HCT116 (cell line): Measurements from ENCODE around the gene GTPBP2. TPM values are rescaled to one million over a fixed set of nuclear protein-coding genes. Genes with fewer than 3 reads are reported as not detected.

Experiments
- ATAC-seq: fragments of 200-7000 bp; cut with Tn5 transposase; 2 replicates; pipeline ENCODE4 v1.9.1; 2020; ENCODE audit warnings: mild to moderate bottlenecking, moderate library complexity
- BruUV-seq: library from RNA; stranded (reverse); fragments of 400-500 nt; replicated peaks from 2 replicates; lab custom pipeline; 2021; lab: Mats Ljungman, UMichigan
- CTCF ChIA-PET: fragments of 300-600 bp; sonication (Branson Sonifier 250); formaldehyde crosslinking; loops from one replicate; lab custom pipeline; 2021; ENCODE audit warnings: antibody characterized with exemption; lab: Charles Lee
- POLR2A ChIA-PET: fragments of 300-600, 350-600 bp; sonication (Branson Sonifier 250); formaldehyde crosslinking; loops from one replicate; lab custom pipeline; 2021; ENCODE audit warnings: antibody characterized with exemption; lab: Charles Lee
- RAD21 ChIA-PET, 2 experiments: fragments of 300-600 bp; sonication (Branson Sonifier 250); formaldehyde crosslinking; loops; one replicate each; lab custom pipeline; 2023; ENCODE audit warnings: low total read pairs in 2 of 2; ENCODE audit not compliant: uncharacterized antibody in 2 of 2, unreplicated experiment in 2 of 2, low non-redundant PET in 1 of 2; lab: Charles Lee
- DNase-seq: peaks from one replicate; pipeline ENCODE4 v3.0.0-alpha.2; 2010; ENCODE audit warnings: low read depth, low spot score
- H2AFZ ChIP-seq: fragments of 200-600 bp; shearing (Covaris generic), sonication (generic); 2 replicates; pipeline ENCODE4 v1.6.1; 2017; ENCODE audit warnings: low read depth, mixed run types, mixed read lengths, antibody characterized with exemption, low read length; ENCODE audit not compliant: poor library complexity, severe bottlenecking
- H3K27ac ChIP-seq: 2 replicates; pipeline ENCODE4 v1.5.1; 2012; ENCODE audit warnings: low read depth, low read length
- H3K27me3 ChIP-seq: fragments of 200-600 bp; sonication (generic); 2 replicates; pipeline ENCODE4 v1.6.1; 2016; ENCODE audit warnings: mixed run types, low read length, mixed read lengths; ENCODE audit not compliant: insufficient read depth
- H3K36me3 ChIP-seq, 2 experiments: fragments of 200-500 bp in 1 of 2; fragments of 200-600 bp in 1 of 2; sonication (Bioruptor generic) in 1 of 2; sonication (generic) in 1 of 2; 2 replicates each; pipeline versions ENCODE4 v1.5.1 to v1.6.1; 2014 to 2016; ENCODE audit warnings: low read length in 2 of 2, inconsistent platforms in 1 of 2, mixed read lengths in 1 of 2, mixed run types in 1 of 2; ENCODE audit not compliant: insufficient read depth in 2 of 2, control insufficient read depth in 1 of 2
- H3K4me1 ChIP-seq, 2 experiments: fragments of 200-600 bp in 1 of 2; sonication (generic) in 1 of 2; 2 replicates each; pipeline versions ENCODE4 v1.5.1 to v1.6.1; 2012 to 2017; ENCODE audit warnings: low read length in 2 of 2, inconsistent platforms in 1 of 2, mild to moderate bottlenecking in 1 of 2, mixed read lengths in 1 of 2, mixed run types in 1 of 2, moderate library complexity in 1 of 2; ENCODE audit not compliant: insufficient read depth in 2 of 2, control insufficient read depth in 1 of 2
- H3K4me2 ChIP-seq: fragments of 200-600 bp; sonication (generic); 2 replicates; pipeline ENCODE4 v1.6.1; 2017; ENCODE audit warnings: mixed run types, low read length, mixed read lengths
- H3K4me3 ChIP-seq, 2 experiments: fragments of 200-600 bp in 1 of 2; sonication (generic) in 1 of 2; replicated peaks in 1 of 2; 2 replicates each; pipeline ENCODE4 v1.5.1; 2011 to 2016; ENCODE audit warnings: low read length in 2 of 2, control low read depth in 1 of 2, low read depth in 1 of 2, mild to moderate bottlenecking in 1 of 2, mixed read lengths in 1 of 2, mixed run types in 1 of 2
- H3K79me2 ChIP-seq: fragments of 200-600 bp; sonication (generic); 2 replicates; pipeline ENCODE4 v1.6.1; 2017; ENCODE audit warnings: mild to moderate bottlenecking, mixed run types, low read length, moderate library complexity, mixed read lengths; ENCODE audit not compliant: insufficient read depth
- H3K9ac ChIP-seq: fragments of 200-600 bp; sonication (generic); 2 replicates; pipeline ENCODE4 v1.6.1; 2016; ENCODE audit warnings: low read length, mixed read lengths
- H3K9me2 ChIP-seq: fragments of 200-600 bp; sonication (generic), shearing (Covaris generic); 2 replicates; pipeline ENCODE4 v1.6.1; 2017; ENCODE audit warnings: mixed run types, mild to moderate bottlenecking, moderate library complexity; ENCODE audit not compliant: insufficient read depth
- H3K9me3 ChIP-seq, 2 experiments: fragments of 200-500 bp in 1 of 2; fragments of 200-600 bp in 1 of 2; sonication (Bioruptor generic) in 1 of 2; sonication (generic) in 1 of 2; 2 replicates each; pipeline ENCODE4 v1.6.1; 2014 to 2017; ENCODE audit warnings: low read length in 2 of 2, mixed read lengths in 2 of 2, inconsistent platforms in 1 of 2, low read depth in 1 of 2, mild to moderate bottlenecking in 1 of 2, mixed run types in 1 of 2, moderate library complexity in 1 of 2; ENCODE audit not compliant: control insufficient read depth in 1 of 2, insufficient read depth in 1 of 2
- H4K20me1 ChIP-seq: fragments of 200-600 bp; sonication (generic), shearing (Covaris generic); 2 replicates; pipeline ENCODE4 v1.6.1; 2017; ENCODE audit warnings: mixed run types, mild to moderate bottlenecking, moderate library complexity; ENCODE audit not compliant: insufficient read depth
- EGR1 ChIP-seq: IDR thresholded peaks from 2 replicates; pipeline ENCODE4 v1.6.1; 2012; ENCODE audit warnings: low read depth
- ELF1 ChIP-seq: IDR thresholded peaks from 2 replicates; pipeline ENCODE4 v1.6.1; 2012; ENCODE audit warnings: low read depth, borderline replicate concordance
- EZH2 ChIP-seq: fragments of 200-600 bp; sonication (generic); IDR thresholded peaks from 2 replicates; pipeline ENCODE4 v1.6.1; 2017; ENCODE audit warnings: antibody characterized with exemption, mixed run types
- POLR2A ChIP-seq: IDR thresholded peaks from 2 replicates; pipeline ENCODE4 v1.7.0; 2011; ENCODE audit warnings: borderline replicate concordance; ENCODE audit not compliant: insufficient read depth, insufficient read length; ENCODE audit errors: extremely low read depth
- RAD21 ChIP-seq: IDR thresholded peaks from 2 replicates; pipeline ENCODE4 v1.6.1; 2012; ENCODE audit warnings: low read depth, mild to moderate bottlenecking
- SRF ChIP-seq: IDR thresholded peaks from 2 replicates; pipeline ENCODE4 v1.6.1; 2012; ENCODE audit warnings: low read depth
- TCF7L2 ChIP-seq: IDR thresholded peaks from 2 replicates; pipeline ENCODE4 v1.7.0; 2011; ENCODE audit warnings: borderline replicate concordance, inconsistent platforms; ENCODE audit not compliant: insufficient read depth, insufficient read length; ENCODE audit errors: extremely low read depth
- intact Hi-C: fragments of 100-400 bp; cut with micrococcal nuclease; formaldehyde crosslinking; loops from 2 replicates; pipeline ENCODE4 v1.10.0; 2022
- total RNA-seq: library from RNA; stranded (reverse); gene quantifications from one replicate; pipeline ENCODE4 v1.2.1, GENCODE V29; 2021; ENCODE audit not compliant: unreplicated experiment
- TF ChIP-seq, protein P1 (sequence below), 3 experiments: fragments of 200-600 bp in 1 of 3; sonication (generic) in 1 of 3; IDR thresholded peaks in 2 of 3; conservative IDR thresholded peaks in 1 of 3; 2 replicates each; pipeline ENCODE4 v1.5.1; 2012 to 2017; ENCODE audit warnings: low read depth in 2 of 3, low read length in 2 of 3, antibody characterized with exemption in 1 of 3, borderline replicate concordance in 1 of 3, control low read depth in 1 of 3, mild to moderate bottlenecking in 1 of 3, mixed read lengths in 1 of 3, mixed run types in 1 of 3, moderate library complexity in 1 of 3; ENCODE audit not compliant: insufficient read depth in 1 of 3
- TF ChIP-seq, protein P2 (sequence below): IDR thresholded peaks from 2 replicates; pipeline ENCODE4 v1.6.1; 2012; ENCODE audit warnings: low read depth

Gene GTPBP2
- total RNA-seq, 1 experiment from 2014 or later = 98.0 TPM

DNA sequence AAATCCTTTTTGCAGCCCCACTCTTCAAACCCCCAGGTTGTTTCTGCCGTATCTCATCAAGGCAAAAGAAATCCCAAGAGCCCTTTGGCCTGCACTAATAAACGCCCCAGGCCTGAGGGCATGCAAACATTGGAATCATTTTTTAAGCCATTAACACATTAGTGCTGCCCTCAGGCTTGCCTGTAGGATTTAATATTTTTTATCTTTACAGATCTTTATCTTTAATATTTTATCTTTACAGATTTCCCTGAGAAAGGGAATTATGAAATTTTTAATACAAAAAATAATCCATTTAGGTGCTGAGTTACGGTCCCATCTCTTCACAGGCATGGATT, 14.7 kb downstream of the GTPBP2 start:
- no peak overlapping the region for H3K4me2 ChIP-seq
- no peak overlapping the region for H2AFZ ChIP-seq
- peaks cover 15 to 23% of the 10 kb centered on the region in 2 experiments; a peak in 3 of 4 replicates for H3K36me3 ChIP-seq
- CTCF ChIA-PET = no interaction called here
- intact Hi-C loops = no loop called here
- no peak overlapping the region for H3K4me3 ChIP-seq
- no peak for DNase-seq
- H3K27me3 ChIP-seq = no peaks in the 10 kb centered on the region
- ATAC-seq = no peak
- POLR2A ChIA-PET = interaction anchor here (2.5 kb wide), 1 partner anchor 13 kb away, joined by 7 read pairs; no protein-coding TSS in a partner anchor
- H3K4me1 ChIP-seq = no peaks in the 10 kb centered on the region
- H3K9me3 ChIP-seq = no peaks in the 10 kb centered on the region
- no peaks in the 10 kb centered on the region for H3K79me2 ChIP-seq
- RAD21 ChIA-PET = no interaction called here
- TF ChIP-seq RAD21 (no peak), EZH2 (no peak), EGR1 (no peak)
- BruUV-seq = no TSS peak
- H3K9ac ChIP-seq = no peak overlapping the region
- H3K27ac ChIP-seq = no peak overlapping the region
- no peaks in the 10 kb centered on the region for H4K20me1 ChIP-seq
- H3K9me2 ChIP-seq = no peaks in the 10 kb centered on the region

DNA sequence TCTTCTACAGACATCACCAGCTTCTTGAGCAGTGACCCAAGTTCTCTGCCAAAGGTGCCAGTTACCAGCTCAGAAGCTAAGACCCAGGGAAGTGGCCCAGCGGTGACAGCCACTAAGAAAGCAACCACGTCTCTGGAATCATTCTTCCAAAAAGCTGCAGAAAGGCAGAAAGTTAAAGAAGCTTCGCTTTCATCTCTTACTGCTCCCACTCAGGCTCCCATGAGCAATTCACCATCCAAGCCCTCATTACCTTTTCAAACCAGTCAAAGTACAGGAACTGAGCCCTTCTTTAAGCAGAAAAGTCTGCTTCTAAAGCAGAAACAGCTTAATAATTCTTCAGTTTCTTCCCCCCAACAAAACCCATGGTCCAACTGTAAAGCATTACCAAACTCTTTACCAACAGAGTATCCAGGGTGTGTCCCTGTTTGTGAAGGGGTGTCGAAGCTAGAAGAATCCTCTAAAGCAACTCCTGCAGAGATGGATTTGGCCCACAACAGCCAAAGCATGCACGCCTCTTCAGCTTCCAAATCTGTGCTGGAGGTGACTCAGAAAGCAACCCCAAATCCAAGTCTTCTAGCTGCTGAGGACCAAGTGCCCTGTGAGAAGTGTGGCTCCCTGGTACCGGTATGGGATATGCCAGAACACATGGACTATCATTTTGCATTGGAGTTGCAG, 15.2 kb downstream of the GTPBP2 start:
- H3K9me3 ChIP-seq = no peaks in the 10 kb centered on the region
- H3K4me1 ChIP-seq = no peaks in the 10 kb centered on the region
- TF ChIP-seq, protein P1, sequence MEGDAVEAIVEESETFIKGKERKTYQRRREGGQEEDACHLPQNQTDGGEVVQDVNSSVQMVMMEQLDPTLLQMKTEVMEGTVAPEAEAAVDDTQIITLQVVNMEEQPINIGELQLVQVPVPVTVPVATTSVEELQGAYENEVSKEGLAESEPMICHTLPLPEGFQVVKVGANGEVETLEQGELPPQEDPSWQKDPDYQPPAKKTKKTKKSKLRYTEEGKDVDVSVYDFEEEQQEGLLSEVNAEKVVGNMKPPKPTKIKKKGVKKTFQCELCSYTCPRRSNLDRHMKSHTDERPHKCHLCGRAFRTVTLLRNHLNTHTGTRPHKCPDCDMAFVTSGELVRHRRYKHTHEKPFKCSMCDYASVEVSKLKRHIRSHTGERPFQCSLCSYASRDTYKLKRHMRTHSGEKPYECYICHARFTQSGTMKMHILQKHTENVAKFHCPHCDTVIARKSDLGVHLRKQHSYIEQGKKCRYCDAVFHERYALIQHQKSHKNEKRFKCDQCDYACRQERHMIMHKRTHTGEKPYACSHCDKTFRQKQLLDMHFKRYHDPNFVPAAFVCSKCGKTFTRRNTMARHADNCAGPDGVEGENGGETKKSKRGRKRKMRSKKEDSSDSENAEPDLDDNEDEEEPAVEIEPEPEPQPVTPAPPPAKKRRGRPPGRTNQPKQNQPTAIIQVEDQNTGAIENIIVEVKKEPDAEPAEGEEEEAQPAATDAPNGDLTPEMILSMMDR (IDR thresholded peaks at IDR 0.05 in 2 of 3, conservative IDR thresholded peaks at IDR 0.05 in 1 of 3; ENCODE audit: borderline replicate concordance in 1 of 3, insufficient read depth in 1 of 3, low read depth in 2 of 3, low read length in 2 of 3) = no peak
- TF ChIP-seq TCF7L2 = no peak
- no peak for TF ChIP-seq SRF
- no peak for TF ChIP-seq ELF1
- TF ChIP-seq, protein P2, sequence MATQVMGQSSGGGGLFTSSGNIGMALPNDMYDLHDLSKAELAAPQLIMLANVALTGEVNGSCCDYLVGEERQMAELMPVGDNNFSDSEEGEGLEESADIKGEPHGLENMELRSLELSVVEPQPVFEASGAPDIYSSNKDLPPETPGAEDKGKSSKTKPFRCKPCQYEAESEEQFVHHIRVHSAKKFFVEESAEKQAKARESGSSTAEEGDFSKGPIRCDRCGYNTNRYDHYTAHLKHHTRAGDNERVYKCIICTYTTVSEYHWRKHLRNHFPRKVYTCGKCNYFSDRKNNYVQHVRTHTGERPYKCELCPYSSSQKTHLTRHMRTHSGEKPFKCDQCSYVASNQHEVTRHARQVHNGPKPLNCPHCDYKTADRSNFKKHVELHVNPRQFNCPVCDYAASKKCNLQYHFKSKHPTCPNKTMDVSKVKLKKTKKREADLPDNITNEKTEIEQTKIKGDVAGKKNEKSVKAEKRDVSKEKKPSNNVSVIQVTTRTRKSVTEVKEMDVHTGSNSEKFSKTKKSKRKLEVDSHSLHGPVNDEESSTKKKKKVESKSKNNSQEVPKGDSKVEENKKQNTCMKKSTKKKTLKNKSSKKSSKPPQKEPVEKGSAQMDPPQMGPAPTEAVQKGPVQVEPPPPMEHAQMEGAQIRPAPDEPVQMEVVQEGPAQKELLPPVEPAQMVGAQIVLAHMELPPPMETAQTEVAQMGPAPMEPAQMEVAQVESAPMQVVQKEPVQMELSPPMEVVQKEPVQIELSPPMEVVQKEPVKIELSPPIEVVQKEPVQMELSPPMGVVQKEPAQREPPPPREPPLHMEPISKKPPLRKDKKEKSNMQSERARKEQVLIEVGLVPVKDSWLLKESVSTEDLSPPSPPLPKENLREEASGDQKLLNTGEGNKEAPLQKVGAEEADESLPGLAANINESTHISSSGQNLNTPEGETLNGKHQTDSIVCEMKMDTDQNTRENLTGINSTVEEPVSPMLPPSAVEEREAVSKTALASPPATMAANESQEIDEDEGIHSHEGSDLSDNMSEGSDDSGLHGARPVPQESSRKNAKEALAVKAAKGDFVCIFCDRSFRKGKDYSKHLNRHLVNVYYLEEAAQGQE = no peak
- no peak for TF ChIP-seq POLR2A
- TF ChIP-seq RAD21 = no peak
- H3K9ac ChIP-seq = no peak overlapping the region
- ATAC-seq (no peak), DNase-seq (no peak)
- H3K79me2 ChIP-seq = no peaks in the 10 kb centered on the region
- no peaks in the 10 kb centered on the region for H4K20me1 ChIP-seq
- no peaks in the 10 kb centered on the region for H3K9me2 ChIP-seq
- no peaks in the 10 kb centered on the region for H3K27me3 ChIP-seq
- TSS peak; percentile 30 for BruUV-seq
- ChIA-PET RAD21 (no interaction called here), CTCF (no interaction called here), POLR2A (interaction anchor here (1.5 to 2.5 kb wide), 2 partner anchors 13 to 16 kb away, joined by 3 to 7 read pairs; no protein-coding TSS in a partner anchor)
- no peak overlapping the region for H3K4me2 ChIP-seq
- no peak overlapping the region for H3K27ac ChIP-seq
- intact Hi-C loops = no loop called here
- peaks cover 15 to 23% of the 10 kb centered on the region in 2 experiments; a peak in 3 of 4 replicates for H3K36me3 ChIP-seq
- H2AFZ ChIP-seq = no peak overlapping the region
- H3K4me3 ChIP-seq = no peak overlapping the region
